ENCODE measurements around the gene UGT1A5. TPM values are rescaled to one million over a fixed set of nuclear protein-coding genes. Genes with fewer than 3 reads are reported as not detected.
"Not testable (repeated sequence)": the region's sequence is repeated elsewhere in the genome, so short reads cannot be mapped to it uniquely, and the experiment has no call there.

UGT1A5 gene
- total and polyA plus RNA-seq, 2 of the 8 experiments (the other 6 are each of a cell fraction or from before 2014, with no cell fraction given), result not detected

DNA sequence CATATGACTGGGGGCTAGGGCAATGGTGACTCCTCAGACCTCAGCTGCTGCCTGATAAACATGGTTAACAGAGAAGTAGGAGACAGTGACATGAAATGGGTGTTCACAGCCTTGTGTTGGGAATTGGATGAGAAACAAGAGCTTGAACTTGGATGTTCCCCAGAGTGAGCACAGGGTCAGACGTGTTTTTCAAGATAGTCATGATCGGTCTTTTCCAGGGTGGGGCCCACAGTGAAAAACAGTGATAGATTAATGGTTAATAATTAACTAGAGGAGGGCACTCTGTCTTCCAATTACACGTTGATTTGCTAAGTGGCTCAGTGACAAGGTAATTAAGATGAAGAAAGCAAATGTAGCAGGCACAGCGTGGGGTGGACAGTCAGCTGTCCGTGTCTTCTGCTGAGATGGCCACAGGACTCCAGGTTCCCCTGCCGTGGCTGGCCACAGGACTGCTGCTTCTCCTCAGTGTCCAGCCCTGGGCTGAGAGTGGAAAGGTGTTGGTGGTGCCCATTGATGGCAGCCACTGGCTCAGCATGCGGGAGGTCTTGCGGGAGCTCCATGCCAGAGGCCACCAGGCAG, 16.1 kb downstream of the UGT1A5 start, which contains the start of gene UGT1A3 (continued):
- TF ChIP-seq EZH2 (IDR thresholded peaks at IDR 0.05; ENCODE audit: low read depth, low read length, severe bottlenecking) (no peak), EP300 (IDR thresholded peaks at IDR 0.05; ENCODE audit: borderline replicate concordance in 1 of 2, low read depth in 2 of 2, low read length in 2 of 2) (no peak)

DNA sequence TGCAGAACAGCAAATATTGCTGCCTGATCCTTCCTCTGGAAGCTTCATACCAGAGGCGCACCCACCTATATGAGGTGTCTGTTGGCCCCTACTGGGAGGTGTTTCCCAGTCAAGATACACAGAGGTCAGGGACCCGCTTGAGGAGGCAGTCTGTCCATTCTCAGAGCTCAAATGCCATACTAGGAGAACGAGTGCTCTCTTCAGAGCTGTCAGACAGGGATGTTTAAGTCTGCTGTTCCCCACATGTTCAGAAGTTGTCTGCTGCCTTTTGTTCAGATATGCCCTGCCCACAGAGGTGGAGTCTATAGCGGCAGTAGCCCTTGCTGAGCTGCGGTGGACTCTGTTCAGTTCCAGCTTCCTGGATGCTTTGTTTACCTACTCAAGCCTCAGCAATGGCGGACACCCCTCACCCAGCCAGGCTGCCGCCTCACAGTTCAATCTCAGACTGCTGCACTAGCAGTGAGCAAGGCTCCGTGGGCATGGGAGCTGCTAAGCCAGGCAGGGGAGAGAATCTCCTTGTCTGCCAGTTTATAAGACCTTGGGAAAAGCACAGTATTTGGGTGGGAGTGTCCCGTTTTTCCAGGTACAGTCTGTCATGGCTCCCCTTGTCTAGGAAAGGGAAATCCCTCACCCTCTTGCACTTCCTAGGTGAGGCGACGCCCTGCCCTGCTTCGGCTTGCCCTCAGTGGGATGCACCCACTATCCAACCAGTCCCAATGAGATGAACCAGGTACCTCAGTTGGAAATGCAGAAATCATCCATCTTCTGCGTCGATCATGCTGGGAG, 24.4 kb downstream of the UGT1A5 start:
- H3K4ac ChIP-seq (replicated peaks; ENCODE audit: insufficient read length, low read depth, low read length); H4K91ac ChIP-seq (replicated peaks; ENCODE audit: insufficient read length, low read length); DNase-seq (ENCODE audit: low read depth in 1 of 2, low spot score in 2 of 2); H3K18ac ChIP-seq (ENCODE audit: extremely low read depth, low read length); H2BK15ac ChIP-seq (ENCODE audit: low read length); H4K8ac ChIP-seq (ENCODE audit: extremely low read depth, insufficient read depth, low read length); POLR2A ChIA-PET (ENCODE audit: partially characterized antibody); H3K9me3 ChIP-seq (ENCODE audit: insufficient read depth in 2 of 2, low read depth in 1 of 2, low read length in 1 of 2); H3K79me1 ChIP-seq (ENCODE audit: low read depth, low read length); H3K79me2 ChIP-seq (ENCODE audit: control insufficient read depth in 1 of 2, insufficient read depth in 2 of 2, low read length in 2 of 2); FAIRE-seq; H2BK5ac ChIP-seq (ENCODE audit: low read depth, low read length); H3K4me1 ChIP-seq (replicated peaks in 1 of 4; ENCODE audit: control insufficient read depth in 3 of 4, insufficient read depth in 4 of 4, low read length in 3 of 4); H3K9ac ChIP-seq (replicated peaks in 1 of 4; ENCODE audit: extremely low read depth in 1 of 4, low read depth in 3 of 4, low read length in 3 of 4); H3K36me3 ChIP-seq (ENCODE audit: control insufficient read depth in 2 of 4, insufficient read depth in 4 of 4, low read length in 3 of 4); H3K4me2 ChIP-seq (ENCODE audit: insufficient read depth in 1 of 2, low read depth in 2 of 2, low read length in 2 of 2); H3K4me3 ChIP-seq (ENCODE audit: extremely low read depth in 1 of 4, insufficient read depth in 2 of 4, low read depth in 3 of 4, low read length in 4 of 4); H3K27me3 ChIP-seq (replicated peaks in 1 of 4; ENCODE audit: control insufficient read depth in 3 of 4, extremely low read depth in 1 of 4, insufficient read depth in 3 of 4, low read length in 3 of 4); H3K56ac ChIP-seq (replicated peaks; ENCODE audit: insufficient read length, low read depth, low read length); H2BK120ac ChIP-seq (replicated peaks; ENCODE audit: low read depth, low read length); H2BK12ac ChIP-seq (ENCODE audit: low read depth, low read length); H4K5ac ChIP-seq (ENCODE audit: insufficient read length, low read depth, low read length); H3K14ac ChIP-seq (ENCODE audit: insufficient read length); H2BK20ac ChIP-seq (ENCODE audit: low read length); H3K23me2 ChIP-seq (ENCODE audit: low read depth, low read length); H2AK5ac ChIP-seq (ENCODE audit: low read depth, low read length); H3K27ac ChIP-seq (ENCODE audit: low read depth, low read length); H3K23ac ChIP-seq (ENCODE audit: insufficient read length); H2AFZ ChIP-seq (ENCODE audit: low read length); H4K20me1 ChIP-seq (replicated peaks in 1 of 2; ENCODE audit: control insufficient read depth in 1 of 2, insufficient read depth in 2 of 2, low read length in 2 of 2): not testable (repeated sequence)
- CTCF ChIA-PET (ENCODE audit: partially characterized antibody), result interaction anchor here (0.9 kb wide), 1 partner anchor 9 kb away, joined by 3 read pairs; the partner anchor contains the start of gene UGT1A3
- 82% methylated on average over 14 of the region's 14 CpGs; no CpG with 5 or more reads in 1 of the 2 experiments for WGBS, 2 experiments (ENCODE audit: extremely low coverage in 1 of 2, insufficient coverage in 1 of 2, insufficient read length in 1 of 2, insufficient replicate concordance in 2 of 2, low coverage in 1 of 2, low lambda C conversion rate in 2 of 2, missing lambda C conversion rate in 1 of 2)

Data from H1 (cell line).